NCI-H1417 treated with DMSO at 0.1 percent for 48 hours (cell line): ENCODE data around the gene PLCE1.
A peak's percentile ranks its signal among the peaks of the same experiment; 100 is the strongest.
"Not testable (repeated sequence)": the region's sequence is repeated elsewhere in the genome, so short reads cannot be mapped to it uniquely, and the experiment has no call there.

Source experiments
- DNase-seq: peaks from one replicate; lab custom pipeline; 2025; lab: John Stamatoyannopoulos, UW

PLCE1 gene

GRCh38 chr10:93993782-93994437, at the start of gene PLCE1:
PLCE1 (plus strand) TSS chr10:93993931; CDS start chr10:94031047, 37,116 bp downstream.
- peak; percentile 0 for DNase-seq

GRCh38 chr10:93945819-93946218, 47.9 kb upstream of the PLCE1 start:
- no peak for DNase-seq

- DNase-seq = no peak
These were observed 46.7 kb upstream of the PLCE1 start for GRCh38 chr10:93947055-93947454.

GRCh38 chr10:93947524-93947923, 46.2 kb upstream of the PLCE1 start:
- no peak for DNase-seq

- no peak for DNase-seq
These were observed 41.8 kb upstream of the PLCE1 start for GRCh38 chr10:93951905-93952304.

GRCh38 chr10:93954299-93954698, 39.4 kb upstream of the PLCE1 start:
- no peak for DNase-seq

- no peak for DNase-seq
These were observed 38.9 kb upstream of the PLCE1 start for GRCh38 chr10:93954726-93955363.

- DNase-seq = no peak
These were observed 34.9 kb upstream of the PLCE1 start for GRCh38 chr10:93958834-93959233.

- DNase-seq = not testable (repeated sequence)
These were observed 32.7 kb upstream of the PLCE1 start for GRCh38 chr10:93960988-93961387.

- DNase-seq = no peak
These were observed 30.8 kb upstream of the PLCE1 start for GRCh38 chr10:93962973-93963372.

- no peak for DNase-seq
These were observed 30.3 kb upstream of the PLCE1 start for GRCh38 chr10:93963434-93963833.

GRCh38 chr10:93965911-93966310, 27.8 kb upstream of the PLCE1 start:
- no peak for DNase-seq

- no peak for DNase-seq
These were observed 26.0 kb upstream of the PLCE1 start for GRCh38 chr10:93967756-93968155.

GRCh38 chr10:93968540-93968945, 25.2 kb upstream of the PLCE1 start:
- DNase-seq = no peak

GRCh38 chr10:93970433-93971010, 23.2 kb upstream of the PLCE1 start:
- DNase-seq = not testable (repeated sequence)

GRCh38 chr10:93973748-93974445, 19.8 kb upstream of the PLCE1 start:
- no peak for DNase-seq

GRCh38 chr10:93977442-93977841, 16.3 kb upstream of the PLCE1 start:
- no peak for DNase-seq

- DNase-seq = no peak
These were observed 13.2 kb upstream of the PLCE1 start for GRCh38 chr10:93980486-93980885.

GRCh38 chr10:93991114-93991513, 2.6 kb upstream of the PLCE1 start:
- DNase-seq = no peak

GRCh38 chr10:93991596-93992284, 2.0 kb upstream of the PLCE1 start:
- no peak for DNase-seq

- DNase-seq = no peak
These were observed 1.2 kb upstream of the PLCE1 start for GRCh38 chr10:93992400-93993030.

GRCh38 chr10:93993414-93993781, 333 bp upstream of the PLCE1 start:
- DNase-seq = no peak
